OCI-LY7 (cell line): ENCODE measurements around the gene RAB8B.

Source experiments
- EZH2phosphoT487 ChIP-seq: fragments of 200-600 bp; sonication (generic); IDR thresholded peaks from 2 replicates; pipeline ENCODE4 v1.6.1; 2018; ENCODE audit warnings: low read depth, borderline replicate concordance, mild to moderate bottlenecking, mixed run types, antibody characterized with exemption, low read length, moderate library complexity, mixed read lengths
- TF ChIP-seq, protein P1 (sequence below): fragments of 200-600 bp; sonication (generic); conservative IDR thresholded peaks from 2 replicates; pipeline ENCODE4 v1.5.1; 2014; ENCODE audit warnings: mild to moderate bottlenecking, antibody characterized with exemption, low read length, moderate library complexity, mixed read lengths

DNA sequence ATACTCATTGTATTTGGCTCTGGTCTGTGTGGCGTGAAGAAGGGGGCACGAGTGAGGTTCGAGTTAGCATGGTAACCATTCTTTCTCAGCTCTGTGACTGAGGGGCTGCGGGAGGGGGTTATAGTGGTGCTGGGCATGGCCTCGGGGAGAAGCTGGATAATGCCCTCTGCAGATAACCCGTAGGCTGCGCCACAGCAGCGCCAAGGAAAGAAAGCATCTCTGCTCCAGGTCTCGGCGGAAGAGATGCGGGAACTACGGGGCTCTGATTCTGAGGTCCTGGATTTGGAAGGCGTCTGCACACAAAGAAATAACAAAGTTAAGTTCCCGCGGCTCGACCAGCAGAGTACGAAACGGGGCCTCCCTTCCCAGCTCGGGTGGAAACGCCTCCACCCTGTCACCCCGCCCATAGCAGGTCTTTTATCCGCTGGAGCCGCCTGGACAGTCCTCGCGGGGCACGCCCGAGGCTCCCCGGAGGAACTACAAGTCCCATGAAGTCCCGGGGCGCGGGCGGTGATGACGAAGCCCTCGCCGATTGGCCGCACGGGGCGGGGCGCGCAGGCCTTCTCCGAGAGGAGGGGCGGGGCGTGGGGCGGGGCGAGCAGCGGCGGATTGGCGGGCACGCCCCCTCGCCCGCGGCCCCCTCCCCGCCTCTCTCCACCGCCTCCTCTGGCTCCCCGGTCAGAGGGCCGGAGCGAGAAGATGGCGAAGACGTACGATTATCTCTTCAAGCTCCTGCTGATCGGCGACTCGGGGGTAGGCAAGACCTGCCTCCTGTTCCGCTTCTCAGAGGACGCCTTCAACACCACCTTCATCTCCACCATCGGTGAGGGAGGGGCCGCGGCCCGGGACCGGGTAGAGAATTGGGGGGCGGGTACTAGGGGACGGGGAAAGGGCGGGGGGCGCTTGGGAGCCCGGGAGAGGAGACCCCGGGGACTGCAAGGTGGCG lies at the start of gene RAB8B:
- TF ChIP-seq, protein P1, sequence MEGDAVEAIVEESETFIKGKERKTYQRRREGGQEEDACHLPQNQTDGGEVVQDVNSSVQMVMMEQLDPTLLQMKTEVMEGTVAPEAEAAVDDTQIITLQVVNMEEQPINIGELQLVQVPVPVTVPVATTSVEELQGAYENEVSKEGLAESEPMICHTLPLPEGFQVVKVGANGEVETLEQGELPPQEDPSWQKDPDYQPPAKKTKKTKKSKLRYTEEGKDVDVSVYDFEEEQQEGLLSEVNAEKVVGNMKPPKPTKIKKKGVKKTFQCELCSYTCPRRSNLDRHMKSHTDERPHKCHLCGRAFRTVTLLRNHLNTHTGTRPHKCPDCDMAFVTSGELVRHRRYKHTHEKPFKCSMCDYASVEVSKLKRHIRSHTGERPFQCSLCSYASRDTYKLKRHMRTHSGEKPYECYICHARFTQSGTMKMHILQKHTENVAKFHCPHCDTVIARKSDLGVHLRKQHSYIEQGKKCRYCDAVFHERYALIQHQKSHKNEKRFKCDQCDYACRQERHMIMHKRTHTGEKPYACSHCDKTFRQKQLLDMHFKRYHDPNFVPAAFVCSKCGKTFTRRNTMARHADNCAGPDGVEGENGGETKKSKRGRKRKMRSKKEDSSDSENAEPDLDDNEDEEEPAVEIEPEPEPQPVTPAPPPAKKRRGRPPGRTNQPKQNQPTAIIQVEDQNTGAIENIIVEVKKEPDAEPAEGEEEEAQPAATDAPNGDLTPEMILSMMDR = no peak
- TF ChIP-seq EZH2phosphoT487 = no peak
